Activated CD8-positive, alpha-beta T cell treated with anti-CD3 and anti-CD28 coated beads for 36 hours (primary cell): Measurements from ENCODE around the gene UNKL. TPM values are rescaled to one million over a fixed set of nuclear protein-coding genes. Genes with fewer than 3 reads are reported as not detected.

ENCODE experiments used
- ATAC-seq: fragments of 200-7000 bp; cut with Tn5 transposase; one replicate; pipeline ENCODE4 v1.10.0; 2021; ENCODE audit warnings: mild to moderate bottlenecking, moderate library complexity
- CTCF ChIA-PET: fragments of 350-600 bp; sonication (Branson Sonifier 250); formaldehyde crosslinking; loops from one replicate; lab custom pipeline; 2021; ENCODE audit warnings: antibody characterized with exemption; lab: Charles Lee
- POLR2A ChIA-PET: fragments of 350-600 bp; sonication (Branson Sonifier 250); formaldehyde crosslinking; loops from one replicate; lab custom pipeline; 2021; ENCODE audit warnings: antibody characterized with exemption; lab: Charles Lee
- DNase-seq: peaks from one replicate; pipeline ENCODE4 v3.0.0-alpha.2; 2020
- H3K27ac Mint-ChIP-seq: one replicate; pipeline ENCODE4 v1.8.0; 2021; ENCODE audit warnings: mild to moderate bottlenecking, mixed read lengths
- H3K27me3 Mint-ChIP-seq: one replicate; pipeline ENCODE4 v1.8.0; 2021; ENCODE audit warnings: mixed read lengths
- H3K36me3 Mint-ChIP-seq: one replicate; pipeline ENCODE4 v1.8.0; 2021; ENCODE audit warnings: low read depth, mixed read lengths
- H3K4me1 Mint-ChIP-seq: one replicate; pipeline ENCODE4 v1.8.0; 2021; ENCODE audit warnings: low read depth, mixed read lengths
- H3K4me3 Mint-ChIP-seq: one replicate; pipeline ENCODE4 v1.8.0; 2021; ENCODE audit warnings: mild to moderate bottlenecking, moderate library complexity, mixed read lengths
- H3K9me3 Mint-ChIP-seq: one replicate; pipeline ENCODE4 v1.8.0; 2021; ENCODE audit warnings: mixed read lengths
- intact Hi-C: fragments of 100-400 bp; cut with micrococcal nuclease; formaldehyde crosslinking; loops from one replicate; pipeline ENCODE4 v1.10.0; 2022
- total RNA-seq, 2 experiments: library from RNA; stranded (reverse); gene quantifications; one replicate each; pipeline ENCODE4 v1.2.3, GENCODE V29; 2021
- TF ChIP-seq, protein P1 (sequence below): fragments of 200-600 bp; IDR thresholded peaks from one replicate; pipeline ENCODE4 v1.8.0; 2022; ENCODE audit warnings: antibody characterized with exemption, mild to moderate bottlenecking

Gene UNKL
- total RNA-seq, 2 experiments from 2014 or later: 32.4 to 38.1 TPM

DNA sequence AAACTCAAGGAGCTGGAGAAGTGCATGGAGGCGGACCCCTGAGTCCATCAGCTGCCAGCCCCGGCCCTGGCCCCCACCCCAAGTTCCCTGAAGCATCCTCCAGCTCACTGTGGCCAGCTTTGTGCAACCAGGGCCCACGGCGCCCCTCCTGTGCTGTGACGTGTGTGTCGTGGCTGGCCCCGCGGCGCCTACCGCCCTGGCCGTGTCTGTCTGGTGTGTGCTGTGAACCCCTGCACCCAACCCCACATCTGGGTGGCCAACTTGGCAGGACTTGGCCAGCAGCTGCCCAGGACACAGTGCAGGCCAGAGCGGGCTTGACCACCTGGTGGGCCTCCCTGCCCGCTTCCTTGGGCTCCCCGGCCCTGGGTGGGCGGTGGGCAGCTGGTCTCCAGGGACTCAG, 66.1 kb downstream of the UNKL start:
- H3K27me3 Mint-ChIP-seq: no peaks in the 10 kb centered on the region
- intact Hi-C loops: no loop called here
- peaks cover 8% of the 10 kb centered on the region for H3K36me3 Mint-ChIP-seq
- ChIA-PET CTCF (interaction anchor here (1.6 kb wide), 1 partner anchor 11 kb away, joined by 6 read pairs; no protein-coding TSS in a partner anchor), POLR2A (interaction anchor here (1.1 to 1.6 kb wide), 2 partner anchors 11 to 39 kb away, joined by 3 read pairs; partner anchors contain the start of gene UBE2I)
- DNase-seq (no peak), ATAC-seq (no peak)
- H3K9me3 Mint-ChIP-seq: no peaks in the 10 kb centered on the region
- no peak overlapping the region for H3K4me3 Mint-ChIP-seq
- TF ChIP-seq, protein P1, sequence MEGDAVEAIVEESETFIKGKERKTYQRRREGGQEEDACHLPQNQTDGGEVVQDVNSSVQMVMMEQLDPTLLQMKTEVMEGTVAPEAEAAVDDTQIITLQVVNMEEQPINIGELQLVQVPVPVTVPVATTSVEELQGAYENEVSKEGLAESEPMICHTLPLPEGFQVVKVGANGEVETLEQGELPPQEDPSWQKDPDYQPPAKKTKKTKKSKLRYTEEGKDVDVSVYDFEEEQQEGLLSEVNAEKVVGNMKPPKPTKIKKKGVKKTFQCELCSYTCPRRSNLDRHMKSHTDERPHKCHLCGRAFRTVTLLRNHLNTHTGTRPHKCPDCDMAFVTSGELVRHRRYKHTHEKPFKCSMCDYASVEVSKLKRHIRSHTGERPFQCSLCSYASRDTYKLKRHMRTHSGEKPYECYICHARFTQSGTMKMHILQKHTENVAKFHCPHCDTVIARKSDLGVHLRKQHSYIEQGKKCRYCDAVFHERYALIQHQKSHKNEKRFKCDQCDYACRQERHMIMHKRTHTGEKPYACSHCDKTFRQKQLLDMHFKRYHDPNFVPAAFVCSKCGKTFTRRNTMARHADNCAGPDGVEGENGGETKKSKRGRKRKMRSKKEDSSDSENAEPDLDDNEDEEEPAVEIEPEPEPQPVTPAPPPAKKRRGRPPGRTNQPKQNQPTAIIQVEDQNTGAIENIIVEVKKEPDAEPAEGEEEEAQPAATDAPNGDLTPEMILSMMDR: no peak
- H3K4me1 Mint-ChIP-seq: peaks cover 21% of the 10 kb centered on the region
- H3K27ac Mint-ChIP-seq: no peak overlapping the region

GRCh38 chr16:1347962-1348361, 66.5 kb downstream of the UNKL start:
- CTCF ChIA-PET: interaction anchor here (1.6 kb wide), 1 partner anchor 10 kb away, joined by 6 read pairs; no protein-coding TSS in a partner anchor
- no peak overlapping the region for H3K4me3 Mint-ChIP-seq
- DNase-seq (no peak), ATAC-seq (no peak)
- TF ChIP-seq, protein P1: no peak
- peaks cover 8% of the 10 kb centered on the region for H3K36me3 Mint-ChIP-seq
- no peak overlapping the region for H3K27ac Mint-ChIP-seq
- H3K27me3 Mint-ChIP-seq: no peaks in the 10 kb centered on the region
- intact Hi-C loops: no loop called here
- no peaks in the 10 kb centered on the region for H3K9me3 Mint-ChIP-seq
- POLR2A ChIA-PET: interaction anchor here (1.1 kb wide), 1 partner anchor 10 kb away, joined by 3 read pairs; no protein-coding TSS in a partner anchor
- peaks cover 21% of the 10 kb centered on the region for H3K4me1 Mint-ChIP-seq

DNA sequence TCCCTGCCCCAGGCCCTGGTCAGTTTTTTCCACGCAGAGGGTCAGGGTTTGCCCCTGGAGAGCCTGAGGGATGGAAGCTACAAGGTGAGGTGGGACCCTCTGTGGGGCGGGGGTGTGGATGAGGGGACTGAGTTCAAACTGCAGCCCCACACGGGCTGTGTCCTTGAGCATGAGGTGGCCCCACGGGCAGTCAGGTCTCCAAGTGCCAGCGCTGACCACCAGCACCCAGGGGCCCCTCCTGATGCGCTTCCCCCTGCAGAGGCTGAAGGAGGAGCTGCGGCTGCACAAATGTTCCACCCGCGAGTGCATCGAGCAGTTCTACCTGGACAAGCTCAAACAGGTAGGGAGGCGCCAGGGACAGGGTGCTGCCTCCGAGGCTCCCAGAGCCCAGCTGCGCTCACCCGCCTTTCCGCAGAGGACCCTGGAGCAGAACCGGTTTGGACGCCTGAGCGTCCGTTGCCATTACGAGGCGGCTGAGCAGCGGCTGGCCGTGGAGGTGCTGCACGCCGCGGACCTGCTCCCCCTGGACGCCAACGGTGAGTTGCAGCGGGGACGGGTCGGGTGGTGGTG, 67.1 kb downstream of the UNKL start:
- POLR2A ChIA-PET: interaction anchor here (1.0 to 1.1 kb wide), 3 partner anchors 10 to 73 kb away, joined by 3 to 5 read pairs (median 3); partner anchors contain the start of gene UQCC4
- intact Hi-C loops: no loop called here

DNA sequence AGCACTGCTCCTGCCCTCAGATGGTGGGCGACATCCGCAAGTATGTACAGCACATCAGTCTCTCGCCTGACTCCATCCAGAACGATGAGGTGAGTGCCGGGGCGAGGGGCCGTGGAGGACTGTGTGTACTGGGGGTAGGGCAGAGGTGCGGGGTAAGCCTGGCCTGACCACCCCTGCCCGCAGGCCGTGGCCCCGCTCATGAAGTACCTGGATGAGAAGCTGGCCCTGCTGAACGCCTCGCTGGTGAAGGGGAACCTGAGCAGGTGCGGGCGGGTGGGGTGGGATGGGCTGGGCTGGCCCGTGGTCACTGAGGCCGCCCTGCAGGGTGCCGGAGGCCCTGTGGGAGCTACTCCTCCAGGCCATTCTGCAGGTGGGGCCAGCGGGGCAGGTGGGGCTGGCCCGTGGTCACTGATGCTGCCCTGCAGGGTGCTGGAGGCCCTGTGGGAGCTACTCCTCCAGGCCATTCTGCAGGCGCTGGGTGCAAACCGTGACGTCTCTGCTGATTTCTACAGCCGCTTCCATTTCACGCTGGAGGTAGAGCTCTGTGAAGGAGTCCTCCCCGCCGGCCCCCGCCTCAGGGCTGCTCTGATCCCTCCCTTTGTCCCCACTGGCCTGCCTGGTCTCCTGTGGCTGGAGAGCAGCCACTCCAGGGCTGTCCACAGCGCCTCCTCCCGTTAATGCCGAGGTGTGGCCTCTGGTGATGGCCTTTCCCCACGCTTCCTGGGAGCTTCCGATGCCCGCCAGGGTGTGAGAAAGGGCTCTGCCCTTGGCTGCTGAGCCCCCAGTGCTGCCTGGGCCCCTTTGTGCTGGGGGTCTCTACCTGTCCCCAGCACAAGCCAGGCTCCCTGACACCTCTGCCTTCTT, 67.8 kb downstream of the UNKL start:
- H3K4me3 Mint-ChIP-seq: no peak overlapping the region
- H3K9me3 Mint-ChIP-seq: no peaks in the 10 kb centered on the region
- TF ChIP-seq, protein P1: no peak
- POLR2A ChIA-PET: interaction anchor here (0.8 to 1.0 kb wide), 3 partner anchors 14 to 74 kb away, joined by 3 to 5 read pairs (median 3); partner anchors contain the start of gene UQCC4
- DNase-seq: no peak
- peaks cover 2% of the 10 kb centered on the region for H3K36me3 Mint-ChIP-seq
- intact Hi-C loops: no loop called here
- no peaks in the 10 kb centered on the region for H3K27me3 Mint-ChIP-seq
- ATAC-seq: no peak
- CTCF ChIA-PET: interaction anchor here (0.5 to 1.2 kb wide), 2 partner anchors 17 to 693 kb away, joined by 3 read pairs; no protein-coding TSS in a partner anchor
- H3K27ac Mint-ChIP-seq: no peak overlapping the region
- peaks cover 27% of the 10 kb centered on the region for H3K4me1 Mint-ChIP-seq

More for the DNA sequence above, 67.1 kb downstream of the UNKL start:
- Mint-ChIP-seq H3K4me1 (peaks cover 23% of the 10 kb centered on the region), H3K9me3 (no peaks in the 10 kb centered on the region), H3K36me3 (peaks cover 5% of the 10 kb centered on the region), H3K4me3 (no peak overlapping the region), H3K27ac (no peak overlapping the region), H3K27me3 (no peaks in the 10 kb centered on the region)
- DNase-seq (no peak), ATAC-seq (no peak)
- TF ChIP-seq, protein P1: no peak
- CTCF ChIA-PET: interaction anchor here (0.5 kb wide), 1 partner anchor 693 kb away, joined by 3 read pairs; no protein-coding TSS in a partner anchor
